GM12875 (cell line): Measurements from ENCODE around the gene SNCAIP.

Experiments used
- H3K4me3 ChIP-seq: one replicate; pipeline ENCODE4 v1.5.1; 2011; ENCODE audit warnings: low read depth, low read length, control low read depth
- CTCF ChIP-seq: IDR thresholded peaks from 2 replicates; pipeline ENCODE4 v1.5.1; 2011; ENCODE audit warnings: low read depth, mild to moderate bottlenecking, control low read depth, inconsistent platforms, low read length, moderate library complexity, borderline replicate concordance; ENCODE audit not compliant: insufficient read depth

The SNCAIP gene

GRCh38 chr5:122469384-122469919, 157.4 kb downstream of the SNCAIP start:
- TF ChIP-seq CTCF = no peak
- no peak overlapping the region for H3K4me3 ChIP-seq

- H3K4me3 ChIP-seq = no peak overlapping the region
- no peak for TF ChIP-seq CTCF
Measured at GRCh38 chr5:122470365-122470764, 158.3 kb downstream of the SNCAIP start.

- no peak for TF ChIP-seq CTCF
- H3K4me3 ChIP-seq = no peak overlapping the region
Measured at GRCh38 chr5:122471031-122471751, 159.2 kb downstream of the SNCAIP start.

GRCh38 chr5:122471752-122472061, 159.7 kb downstream of the SNCAIP start:
- H3K4me3 ChIP-seq = no peak overlapping the region
- TF ChIP-seq CTCF = no peak

- H3K4me3 ChIP-seq = no peak overlapping the region
- TF ChIP-seq CTCF = no peak
Measured at GRCh38 chr5:122473138-122473843, 161.3 kb downstream of the SNCAIP start.

DNA sequence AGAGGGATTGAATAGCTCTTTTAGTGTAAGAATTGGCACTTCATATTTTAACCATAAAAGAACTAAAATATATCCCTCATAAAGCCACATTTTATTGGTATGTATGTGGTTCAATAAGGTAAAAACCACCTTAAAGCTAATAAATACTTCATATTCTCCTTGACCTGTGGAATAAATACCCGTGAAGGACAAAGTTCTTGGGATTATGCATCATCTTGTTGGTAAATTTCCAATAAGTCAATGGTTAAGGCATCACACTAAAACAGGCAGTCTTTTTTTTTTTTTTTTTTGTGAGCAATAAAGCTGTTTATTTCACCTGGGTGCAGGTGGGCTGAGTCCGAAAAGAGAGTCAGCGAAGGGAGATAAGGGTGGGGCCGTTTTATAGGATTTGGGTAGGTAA, 161.9 kb downstream of the SNCAIP start:
- H3K4me3 ChIP-seq = no peak overlapping the region
- no peak for TF ChIP-seq CTCF
